Neural progenitor cell (in vitro differentiated cells): Measurements from ENCODE around the gene ZC3H7A.

Experiments used
- EZH2 ChIP-seq: fragments of 200-600 bp; sonication (generic); IDR thresholded peaks from 2 replicates; pipeline ENCODE4 v1.6.1; 2017; ENCODE audit warnings: antibody characterized with exemption, mild to moderate bottlenecking, moderate library complexity
- EZH2phosphoT487 ChIP-seq: fragments of 200-600 bp; sonication (generic); IDR thresholded peaks from 2 replicates; pipeline ENCODE4 v1.6.1; 2017; ENCODE audit warnings: antibody characterized with exemption
- TF ChIP-seq, protein P1 (sequence below): fragments of 200-600 bp; sonication (generic); IDR thresholded peaks from 2 replicates; pipeline ENCODE4 v1.5.1; 2017; ENCODE audit warnings: antibody characterized with exemption, mild to moderate bottlenecking

DNA sequence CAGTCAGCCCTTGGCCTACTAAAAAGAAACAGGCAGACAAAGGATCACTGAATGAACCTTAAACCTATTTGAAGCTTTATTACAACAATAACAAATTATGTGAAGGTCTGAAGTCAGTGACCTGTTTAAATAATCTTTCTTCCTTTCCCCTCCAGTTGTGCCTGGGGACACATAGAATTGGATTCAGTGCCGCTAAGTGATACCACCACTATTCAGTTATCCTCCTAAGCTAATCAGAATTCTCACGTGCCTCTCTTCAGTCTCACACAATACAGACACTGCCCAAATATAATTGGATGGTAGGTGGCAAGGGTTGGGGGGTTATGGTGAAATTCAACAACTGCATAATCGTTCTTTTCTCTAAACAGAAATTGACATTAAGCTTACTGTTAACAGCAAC is 65.8 kb downstream of the ZC3H7A start:
- TF ChIP-seq, protein P1, sequence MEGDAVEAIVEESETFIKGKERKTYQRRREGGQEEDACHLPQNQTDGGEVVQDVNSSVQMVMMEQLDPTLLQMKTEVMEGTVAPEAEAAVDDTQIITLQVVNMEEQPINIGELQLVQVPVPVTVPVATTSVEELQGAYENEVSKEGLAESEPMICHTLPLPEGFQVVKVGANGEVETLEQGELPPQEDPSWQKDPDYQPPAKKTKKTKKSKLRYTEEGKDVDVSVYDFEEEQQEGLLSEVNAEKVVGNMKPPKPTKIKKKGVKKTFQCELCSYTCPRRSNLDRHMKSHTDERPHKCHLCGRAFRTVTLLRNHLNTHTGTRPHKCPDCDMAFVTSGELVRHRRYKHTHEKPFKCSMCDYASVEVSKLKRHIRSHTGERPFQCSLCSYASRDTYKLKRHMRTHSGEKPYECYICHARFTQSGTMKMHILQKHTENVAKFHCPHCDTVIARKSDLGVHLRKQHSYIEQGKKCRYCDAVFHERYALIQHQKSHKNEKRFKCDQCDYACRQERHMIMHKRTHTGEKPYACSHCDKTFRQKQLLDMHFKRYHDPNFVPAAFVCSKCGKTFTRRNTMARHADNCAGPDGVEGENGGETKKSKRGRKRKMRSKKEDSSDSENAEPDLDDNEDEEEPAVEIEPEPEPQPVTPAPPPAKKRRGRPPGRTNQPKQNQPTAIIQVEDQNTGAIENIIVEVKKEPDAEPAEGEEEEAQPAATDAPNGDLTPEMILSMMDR = no peak
- TF ChIP-seq EZH2 (no peak), EZH2phosphoT487 (no peak)
